CD4-positive, alpha-beta T cell treated with Interleukin-6 at 100 ng/mL for 8 hours (primary cell): ENCODE measurements around the gene CCDC183.
"Not testable (repeated sequence)": the region's sequence is repeated elsewhere in the genome, so short reads cannot be mapped to it uniquely, and the experiment has no call there.

Experiments used
- DNase-seq: peaks from one replicate; pipeline ENCODE4 v3.0.0-alpha.2; 2020; ENCODE audit warnings: mixed read lengths, low spot score

CCDC183 gene

GRCh38 chr9:136802321-136802720 lies 6.2 kb downstream of the CCDC183 start:
- no peak for DNase-seq

DNA sequence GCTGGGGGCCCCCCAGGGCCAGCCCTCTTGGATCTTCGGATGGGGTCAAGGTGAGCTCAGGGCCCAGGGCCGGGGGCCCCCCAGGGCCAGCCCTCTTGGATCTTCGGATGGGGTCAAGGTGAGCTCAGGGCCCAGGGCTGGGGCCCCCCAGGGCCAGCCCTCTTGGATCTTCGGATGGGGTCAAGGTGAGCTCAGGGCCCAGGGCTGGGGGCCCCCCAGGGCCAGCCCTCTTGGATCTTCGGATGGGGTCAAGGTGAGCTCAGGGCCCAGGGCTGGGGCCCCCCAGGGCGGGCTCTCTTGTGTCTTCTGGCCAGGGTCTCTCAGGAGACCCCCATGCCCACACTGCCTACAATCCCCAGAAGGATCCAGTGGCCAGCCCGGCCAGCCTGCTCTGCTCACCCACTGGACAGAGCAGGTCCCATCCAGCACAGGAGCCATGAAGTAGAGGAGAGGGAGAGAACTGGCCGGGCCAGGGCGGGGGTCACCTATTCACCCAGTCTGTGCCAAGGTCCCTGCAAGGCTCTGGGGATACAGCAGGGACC lies 6.9 kb downstream of the CCDC183 start:
- not testable (repeated sequence) for DNase-seq

DNA sequence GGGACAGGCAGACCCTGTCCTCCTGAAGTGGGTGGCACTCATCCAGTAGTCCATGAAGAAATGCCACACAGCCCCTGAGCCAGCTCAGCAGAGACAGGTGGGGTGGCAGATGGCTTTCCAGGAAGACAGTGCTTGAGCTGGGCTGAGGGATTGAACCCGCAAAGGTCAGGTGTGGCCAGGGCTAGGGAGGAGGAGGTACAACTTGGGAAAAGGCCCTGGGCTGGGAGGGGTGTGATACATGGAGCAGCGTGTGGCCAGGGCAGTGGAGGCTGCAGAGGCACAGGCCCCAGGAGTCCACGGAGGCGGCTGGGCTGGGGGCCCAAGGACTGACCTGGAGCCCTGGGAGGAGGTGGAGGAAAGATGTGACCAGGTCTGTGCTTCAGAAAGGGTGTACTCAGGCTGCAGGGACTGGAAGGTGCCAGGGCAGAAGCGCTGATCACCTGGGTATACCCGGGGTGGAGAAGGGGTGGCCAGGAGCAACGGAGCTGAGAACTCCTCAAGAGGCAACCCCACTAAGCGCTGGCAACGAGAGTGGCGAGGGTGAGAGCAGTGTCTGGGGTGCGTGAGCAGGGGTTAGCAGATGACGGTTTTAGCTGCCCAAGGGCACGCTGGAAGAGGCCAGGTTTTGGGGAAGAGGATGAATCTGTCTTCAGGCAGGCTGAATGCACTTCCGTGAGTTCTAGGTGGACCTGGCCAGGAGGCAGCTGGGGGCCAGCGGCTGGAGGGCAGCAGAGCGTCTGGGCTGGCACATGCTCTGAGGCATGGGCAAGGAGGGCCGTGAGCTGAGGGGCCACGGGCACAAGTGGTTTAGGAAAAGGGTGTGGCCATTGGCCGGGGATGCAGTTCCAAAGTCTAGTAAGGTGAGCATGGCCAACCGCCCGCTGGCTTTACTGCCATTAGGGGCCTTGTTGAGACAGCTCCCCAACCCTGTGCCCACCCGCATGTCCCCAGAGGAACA lies 7.7 kb downstream of the CCDC183 start:
- DNase-seq, result no peak

- DNase-seq, result no peak
These were observed 8.5 kb downstream of the CCDC183 start for GRCh38 chr9:136804509-136805206.

- no peak for DNase-seq
These were observed 9.1 kb downstream of the CCDC183 start for GRCh38 chr9:136805207-136805740.

GRCh38 chr9:136806067-136806466 lies 9.9 kb downstream of the CCDC183 start:
- DNase-seq, result no peak

GRCh38 chr9:136806631-136807201 lies 10.6 kb downstream of the CCDC183 start:
- no peak for DNase-seq

DNA sequence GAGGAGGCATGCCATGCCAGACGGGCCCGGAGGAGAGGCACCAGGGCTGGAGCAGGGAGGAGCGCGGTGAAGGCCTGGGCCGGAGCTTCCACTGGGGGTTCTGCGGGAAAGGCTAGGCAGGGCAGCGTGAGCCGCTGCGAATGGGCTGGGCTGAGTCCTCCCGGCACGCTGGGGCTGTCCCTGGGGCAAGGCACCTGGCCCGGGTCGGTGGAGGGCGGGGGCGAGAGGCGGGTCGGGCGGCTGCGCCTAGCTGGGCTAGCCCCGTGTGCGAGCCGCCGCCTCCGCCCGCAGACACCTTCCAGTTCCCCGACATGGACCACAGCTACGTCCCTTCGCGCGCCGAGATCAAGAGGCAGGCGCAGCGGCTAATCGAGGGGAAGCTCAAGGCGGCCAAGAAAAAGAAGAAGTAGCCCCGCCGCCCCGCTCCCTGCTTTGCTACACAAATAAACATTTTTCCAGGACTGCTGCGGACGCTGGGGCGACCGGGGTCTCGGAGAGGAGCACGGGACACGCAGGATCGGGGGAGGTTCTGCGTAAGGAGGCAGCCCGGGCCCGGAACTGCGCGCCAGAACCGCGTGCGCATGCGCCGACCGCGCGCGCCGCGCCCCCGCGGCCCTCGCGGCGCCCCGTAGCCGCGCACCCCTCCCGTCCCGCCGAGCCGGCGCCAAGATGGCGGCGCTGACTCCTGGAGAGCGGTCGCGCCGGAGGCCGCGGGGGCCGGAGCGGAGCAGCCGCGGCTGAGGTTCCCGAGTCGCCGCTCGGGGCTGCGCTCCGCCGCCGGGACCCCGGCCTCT lies 11.3 kb downstream of the CCDC183 start, which contains the start of gene RABL6:
Gene RABL6 (plus strand): TSS at position 668 of the 794 bp plus-strand sequence. CDS start 249 bp downstream, outside the sequence.
- DNase-seq, result peak; percentile 77

DNA sequence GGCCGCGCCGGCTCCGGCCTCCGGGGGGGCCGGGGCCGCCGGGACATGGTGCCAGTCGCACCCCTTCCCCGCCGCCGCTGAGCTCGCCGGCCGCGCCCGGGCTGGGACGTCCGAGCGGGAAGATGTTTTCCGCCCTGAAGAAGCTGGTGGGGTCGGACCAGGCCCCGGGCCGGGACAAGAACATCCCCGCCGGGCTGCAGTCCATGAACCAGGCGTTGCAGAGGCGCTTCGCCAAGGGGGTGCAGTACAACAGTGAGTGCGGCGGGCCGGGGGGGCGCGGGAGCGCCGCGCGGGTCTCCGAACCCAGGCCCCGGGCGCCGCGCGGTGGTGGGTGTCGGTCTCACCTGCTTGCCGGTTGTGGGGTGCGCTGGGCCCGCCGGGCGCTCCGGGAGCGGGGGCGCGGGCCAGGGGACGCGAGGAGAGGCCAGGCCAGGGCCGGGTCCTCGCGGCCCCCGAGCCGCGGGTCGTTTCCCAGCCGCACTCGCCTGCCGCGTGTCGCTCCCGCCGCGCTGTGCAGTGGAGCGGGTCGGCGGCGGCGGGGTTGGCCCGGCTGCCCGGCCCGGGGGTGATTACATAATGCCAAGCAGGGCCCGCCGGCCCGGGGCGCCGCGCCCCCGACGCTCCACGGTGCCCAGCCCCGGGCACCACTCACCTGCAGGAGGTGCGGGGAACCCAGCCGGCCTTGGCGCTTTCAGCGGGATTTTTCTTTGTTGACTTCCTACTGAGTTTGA lies 12.1 kb downstream of the CCDC183 start:
- peak; percentile 39 for DNase-seq

- no peak for DNase-seq
These were observed 12.6 kb downstream of the CCDC183 start for GRCh38 chr9:136808806-136809158.

GRCh38 chr9:136814725-136815421 lies 18.7 kb downstream of the CCDC183 start:
- DNase-seq, result no peak

- no peak for DNase-seq
These were observed 19.3 kb downstream of the CCDC183 start for GRCh38 chr9:136815422-136815782.

DNA sequence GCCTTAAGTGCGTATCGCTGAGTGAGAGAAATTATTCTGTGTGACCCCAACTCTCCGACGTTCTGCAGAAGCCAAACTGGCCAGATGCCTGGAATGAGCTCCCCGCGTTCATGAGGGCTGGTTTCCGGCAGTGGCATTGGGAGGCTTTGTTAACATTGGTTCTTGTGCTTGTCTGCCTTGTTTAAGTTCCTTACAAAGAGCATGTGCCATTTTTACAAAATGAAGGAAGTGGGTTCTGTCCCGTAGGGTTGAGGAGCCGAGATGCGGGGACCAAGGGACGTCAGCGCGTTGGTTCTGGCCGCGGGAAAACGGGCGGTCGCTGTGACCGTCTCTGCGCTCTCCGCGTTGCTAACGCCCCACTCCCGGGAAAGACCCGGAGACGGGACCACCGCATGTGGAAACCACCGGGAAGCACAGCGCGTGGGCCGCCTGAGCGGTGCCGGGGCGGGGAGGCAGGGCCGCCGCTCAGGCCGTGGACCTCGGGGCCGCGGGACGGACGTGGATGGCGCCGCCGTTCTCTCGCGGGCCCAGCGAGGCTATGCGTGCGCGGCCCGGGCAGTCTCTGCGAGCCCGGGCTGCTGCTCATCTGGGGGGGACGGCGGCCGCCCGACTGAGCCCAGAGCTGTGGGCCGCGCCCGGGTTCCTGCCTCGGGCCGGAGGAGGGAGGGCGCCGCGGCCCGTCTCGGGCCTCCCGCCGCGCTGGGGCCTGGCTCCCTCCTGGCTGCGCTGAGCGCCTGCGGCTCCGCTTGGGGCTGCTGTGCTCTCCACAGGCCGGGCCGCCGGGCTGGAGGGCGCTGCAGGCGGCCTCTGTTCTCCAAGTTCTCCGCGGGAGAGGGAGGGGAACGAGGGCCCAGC lies 25.1 kb downstream of the CCDC183 start:
- DNase-seq, result no peak

- DNase-seq, result no peak
These were observed 25.8 kb downstream of the CCDC183 start for GRCh38 chr9:136821826-136822544.

- DNase-seq, result no peak
These were observed 27.3 kb downstream of the CCDC183 start for GRCh38 chr9:136823136-136824046.

DNA sequence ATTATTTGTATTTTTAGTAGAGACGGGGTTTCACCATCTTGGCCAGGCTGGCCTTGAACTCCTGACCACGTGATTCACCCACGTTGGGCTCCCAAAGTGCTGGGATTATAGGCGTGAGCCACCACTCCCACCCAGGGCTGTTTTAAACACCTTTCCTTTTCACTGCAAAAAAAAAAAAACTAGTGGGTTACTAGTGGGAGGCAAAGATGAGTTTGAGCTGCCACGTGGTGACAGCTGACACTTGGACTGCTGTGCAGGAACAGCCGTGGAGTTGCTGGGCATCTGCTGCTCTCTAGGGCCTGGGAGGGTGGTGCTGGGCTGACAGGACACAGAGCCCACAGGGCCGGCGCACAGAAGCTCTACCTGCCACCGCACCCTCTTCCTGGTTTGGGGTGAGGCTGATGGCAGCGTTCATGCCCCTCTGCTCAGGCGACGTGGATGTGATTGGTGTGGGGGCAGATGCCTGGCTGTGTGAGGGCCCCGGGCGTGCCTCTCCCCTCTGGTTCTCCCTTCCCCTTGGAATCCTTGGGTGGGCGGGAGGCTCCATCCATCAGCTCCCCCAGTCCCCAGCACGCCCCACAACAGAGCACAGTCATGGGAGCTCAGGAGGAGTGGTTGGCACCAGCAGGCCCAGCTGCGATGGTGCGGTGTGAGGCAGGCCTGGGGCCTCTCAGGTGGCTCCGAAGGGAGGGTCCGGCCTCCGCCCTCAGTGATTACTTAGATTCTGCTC lies 28.5 kb downstream of the CCDC183 start:
- no peak for DNase-seq
